Measurements from ENCODE around the gene FPR1.

Gene FPR1

DNA sequence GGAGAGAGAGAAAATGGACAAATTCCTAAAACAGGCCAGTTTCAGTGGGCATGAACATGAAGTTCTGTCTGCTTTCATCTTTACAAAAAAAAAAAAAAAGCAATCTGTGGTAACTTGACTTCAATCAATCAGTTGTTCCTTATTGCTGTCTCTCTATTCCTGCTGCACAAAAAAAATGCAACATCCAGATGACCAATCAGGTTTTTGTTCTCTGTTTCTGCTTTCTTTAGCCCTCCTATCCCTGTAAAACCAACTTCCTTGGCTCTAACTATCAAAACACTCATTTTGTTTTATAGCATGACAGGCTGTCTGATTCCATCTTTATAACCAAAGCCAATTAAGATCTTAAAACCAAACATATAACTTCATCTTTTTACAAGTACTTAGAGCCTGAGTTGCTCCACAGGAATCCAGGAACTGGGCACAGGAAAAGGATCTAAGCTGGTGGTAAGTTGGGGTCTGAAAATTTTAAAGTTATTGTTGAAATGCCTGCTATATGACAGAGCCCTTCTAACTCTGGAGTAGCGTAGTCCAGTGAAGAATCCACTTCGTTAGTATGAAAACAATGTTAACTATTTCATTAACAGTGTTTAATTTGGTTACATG, 43.3 kb upstream of the FPR1 start, which contains the start of gene FPR3:
FPR3 (plus strand) TSS at position 273 of the 606 bp plus-strand sequence. CDS start 28,592 bp downstream, outside the sequence.
- H3K27ac ChIP-seq = peak within 1 kb of the TSS; percentile 44
- TF ChIP-seq, protein P1, sequence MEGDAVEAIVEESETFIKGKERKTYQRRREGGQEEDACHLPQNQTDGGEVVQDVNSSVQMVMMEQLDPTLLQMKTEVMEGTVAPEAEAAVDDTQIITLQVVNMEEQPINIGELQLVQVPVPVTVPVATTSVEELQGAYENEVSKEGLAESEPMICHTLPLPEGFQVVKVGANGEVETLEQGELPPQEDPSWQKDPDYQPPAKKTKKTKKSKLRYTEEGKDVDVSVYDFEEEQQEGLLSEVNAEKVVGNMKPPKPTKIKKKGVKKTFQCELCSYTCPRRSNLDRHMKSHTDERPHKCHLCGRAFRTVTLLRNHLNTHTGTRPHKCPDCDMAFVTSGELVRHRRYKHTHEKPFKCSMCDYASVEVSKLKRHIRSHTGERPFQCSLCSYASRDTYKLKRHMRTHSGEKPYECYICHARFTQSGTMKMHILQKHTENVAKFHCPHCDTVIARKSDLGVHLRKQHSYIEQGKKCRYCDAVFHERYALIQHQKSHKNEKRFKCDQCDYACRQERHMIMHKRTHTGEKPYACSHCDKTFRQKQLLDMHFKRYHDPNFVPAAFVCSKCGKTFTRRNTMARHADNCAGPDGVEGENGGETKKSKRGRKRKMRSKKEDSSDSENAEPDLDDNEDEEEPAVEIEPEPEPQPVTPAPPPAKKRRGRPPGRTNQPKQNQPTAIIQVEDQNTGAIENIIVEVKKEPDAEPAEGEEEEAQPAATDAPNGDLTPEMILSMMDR (conservative IDR thresholded peaks at IDR 0.05) = no peak

DNA sequence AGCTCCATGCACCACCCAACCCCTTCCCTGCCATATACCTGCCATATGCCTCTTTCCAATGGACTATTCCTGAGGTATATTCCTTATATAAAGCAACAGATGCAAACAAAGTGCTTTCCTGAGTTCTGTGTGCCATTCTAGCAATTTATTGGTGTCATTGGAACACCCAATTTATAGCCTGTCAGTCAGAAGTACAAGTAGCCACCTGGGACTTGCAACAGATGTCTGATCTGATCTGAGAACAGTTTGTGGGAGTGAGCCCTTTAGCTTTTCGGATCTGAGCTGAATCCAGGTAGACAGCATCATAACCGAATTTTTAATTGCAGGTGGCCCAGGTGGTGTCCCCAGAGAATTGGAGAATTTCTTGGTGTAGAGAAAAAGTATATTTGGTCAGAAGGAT, 42.3 kb upstream of the FPR1 start:
- H3K27ac ChIP-seq = peak overlapping the region; percentile 44
- TF ChIP-seq, protein P1 (conservative IDR thresholded peaks at IDR 0.05) = no peak

DNA sequence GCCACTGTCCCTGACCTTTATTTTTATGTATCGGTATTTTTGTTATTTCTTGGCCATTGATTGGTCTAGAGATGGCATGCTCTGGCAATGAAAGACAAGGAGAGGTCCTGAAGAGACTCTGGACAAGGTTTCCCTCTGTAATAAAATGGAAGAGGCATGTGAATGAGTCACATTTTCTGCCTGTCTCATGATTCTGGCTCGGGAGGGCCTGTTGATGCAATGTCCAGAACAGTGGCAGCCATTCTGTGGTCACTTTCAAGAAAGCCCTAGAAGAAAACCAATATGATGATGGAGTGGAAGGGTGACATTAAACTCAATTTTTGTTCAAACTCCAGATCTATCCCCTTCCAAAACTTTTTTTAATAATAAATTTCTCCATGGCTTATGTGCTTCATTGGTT, 41.3 kb upstream of the FPR1 start:
- TF ChIP-seq, protein P1 (conservative IDR thresholded peaks at IDR 0.05) = no peak
- no peak overlapping the region for H3K27ac ChIP-seq

DNA sequence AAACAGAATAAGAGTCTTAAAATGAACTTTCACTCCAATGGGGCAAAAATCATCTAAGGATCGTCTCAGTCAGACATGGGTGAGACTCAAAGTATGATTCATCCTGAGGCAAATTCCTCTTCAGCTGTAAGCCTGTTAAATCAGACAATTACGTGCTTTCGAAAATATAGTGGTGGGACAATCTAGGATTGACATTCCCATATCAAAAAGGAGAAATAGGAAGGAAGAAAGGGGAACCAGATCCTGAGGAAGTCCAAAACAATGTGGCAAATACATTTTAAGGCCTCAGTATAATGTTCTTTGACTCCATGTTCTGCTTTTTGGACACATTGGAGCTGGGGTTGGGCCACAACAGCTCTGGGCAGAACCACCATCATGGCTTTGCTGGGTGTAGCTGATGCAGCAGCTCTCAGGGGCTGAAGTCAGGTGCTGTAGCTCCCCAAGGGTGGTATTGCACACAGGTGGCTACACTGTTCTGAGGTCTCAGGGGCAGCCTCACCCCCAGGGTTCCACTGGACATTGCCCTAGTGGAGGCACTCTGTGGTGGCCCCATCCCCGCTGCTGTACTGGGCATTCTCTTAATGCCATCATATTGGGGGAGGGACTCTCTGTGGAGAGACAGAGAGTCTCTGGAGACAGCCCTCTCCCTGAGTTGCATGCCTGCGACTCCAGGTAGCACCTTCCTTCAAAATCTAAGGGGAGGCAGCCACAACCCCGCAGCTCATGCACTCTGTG, 37.5 kb upstream of the FPR1 start:
- TF ChIP-seq, protein P1 (conservative IDR thresholded peaks at IDR 0.05) = no peak
- no peak overlapping the region for H3K27ac ChIP-seq

DNA sequence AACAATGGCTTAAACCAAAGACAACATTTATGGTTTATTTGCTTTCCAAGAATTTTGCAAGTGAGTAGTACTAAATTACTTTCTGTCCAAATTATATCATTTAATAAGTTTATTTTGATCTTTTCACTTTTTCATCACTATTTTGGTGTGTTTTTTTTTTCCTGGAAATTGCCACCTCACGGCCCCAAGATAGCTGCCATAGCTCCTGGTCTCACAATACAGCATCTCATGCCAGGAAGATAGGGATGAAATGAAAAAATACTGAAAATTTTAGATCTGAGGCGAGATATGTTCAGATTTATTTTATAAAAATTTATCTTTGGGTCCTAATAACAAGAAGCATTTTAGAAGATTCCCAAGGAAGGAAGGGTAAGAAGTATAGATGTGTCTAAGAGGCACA, 36.4 kb upstream of the FPR1 start:
- H3K27ac ChIP-seq = no peak overlapping the region
- TF ChIP-seq, protein P1 (conservative IDR thresholded peaks at IDR 0.05) = no peak

DNA sequence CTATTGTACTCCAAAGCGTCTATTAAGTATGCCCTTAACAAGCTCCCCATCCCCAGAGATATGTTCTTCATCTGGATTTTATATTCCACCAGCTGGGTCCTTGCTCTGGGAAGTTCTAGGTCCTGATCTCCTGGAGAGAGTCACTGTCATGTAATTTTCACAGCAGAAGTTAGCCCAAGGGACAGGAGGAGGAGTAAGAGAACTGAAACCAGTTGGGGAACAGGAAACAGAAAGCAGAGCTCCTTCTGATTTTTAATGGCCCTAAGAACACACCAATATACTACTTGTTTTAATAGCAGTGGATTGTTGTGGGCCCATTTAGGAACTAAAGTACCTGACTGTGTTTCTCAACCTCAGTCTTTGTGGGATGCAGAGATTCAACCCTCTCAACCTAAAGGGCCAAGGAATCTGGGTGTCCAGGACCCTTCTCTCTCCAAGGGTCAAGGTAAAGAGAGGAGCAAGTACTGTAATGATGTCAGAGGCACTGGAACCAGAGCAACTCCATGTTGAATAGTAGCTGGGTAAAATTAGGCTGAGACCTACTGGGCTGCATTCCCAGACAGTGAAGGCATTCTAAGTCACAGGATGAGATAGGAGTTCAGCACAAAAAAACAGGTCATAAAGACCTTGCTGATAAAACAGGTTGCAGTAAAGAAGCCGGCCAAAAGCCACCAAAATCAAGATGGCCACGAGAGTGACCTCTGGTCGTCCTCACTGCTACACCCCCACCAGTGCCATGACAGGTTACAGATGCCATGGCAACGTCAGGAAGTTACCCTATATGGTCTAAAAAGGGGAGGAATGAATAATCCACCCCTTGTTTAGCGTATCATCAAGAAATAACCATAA, 35.2 kb upstream of the FPR1 start:
- no peak overlapping the region for H3K27ac ChIP-seq
- TF ChIP-seq, protein P1 (conservative IDR thresholded peaks at IDR 0.05) = no peak
